ENCODE results near the gene PROZ.

The PROZ gene

GRCh38 chr13:113123226-113124201, 34.9 kb upstream of the PROZ start:
- Histone ChIP-seq H3K9ac (ENCODE audit: insufficient read length) (no peak overlapping the region), H3K4me3 (no peak overlapping the region), H3K27ac (no peak overlapping the region), H3K36me3 (ENCODE audit: insufficient read depth, low read length) (no peaks in the 10 kb centered on the region), H3K9me3 (ENCODE audit: low read depth, low read length) (no peaks in the 10 kb centered on the region)
- no peak for TF ChIP-seq POLR2AphosphoS5 (IDR thresholded peaks at IDR 0.05; ENCODE audit: borderline replicate concordance, low read depth, low read length)
- no peak for TF ChIP-seq FOXP2 (optimal IDR thresholded peaks at IDR 0.05; ENCODE audit: control extremely low read depth, extremely low read length, insufficient read depth)
- DNase-seq (ENCODE audit: low read depth, low spot score): no peak

- TF ChIP-seq EZH2 (IDR thresholded peaks at IDR 0.05) (no peak), FOXP2 (optimal IDR thresholded peaks at IDR 0.05; ENCODE audit: control extremely low read depth, extremely low read length, insufficient read depth) (no peak), POLR2AphosphoS5 (IDR thresholded peaks at IDR 0.05; ENCODE audit: borderline replicate concordance, low read depth, low read length) (no peak)
- no peak overlapping the region for H3K27ac ChIP-seq
- H3K9ac ChIP-seq (ENCODE audit: insufficient read length): no peak overlapping the region
- no peak for DNase-seq (ENCODE audit: low read depth, low spot score)
- H3K9me3 ChIP-seq (ENCODE audit: low read depth, low read length): no peaks in the 10 kb centered on the region
- no peak overlapping the region for H3K4me3 ChIP-seq
- no peaks in the 10 kb centered on the region for H3K36me3 ChIP-seq (ENCODE audit: insufficient read depth, low read length)
Measured at GRCh38 chr13:113124211-113124970, 34.1 kb upstream of the PROZ start.

GRCh38 chr13:113125506-113126264, 32.8 kb upstream of the PROZ start:
- no peak overlapping the region for H3K9ac ChIP-seq (ENCODE audit: insufficient read length)
- TF ChIP-seq FOXP2 (optimal IDR thresholded peaks at IDR 0.05; ENCODE audit: control extremely low read depth, extremely low read length, insufficient read depth): no peak
- no peak for TF ChIP-seq EZH2 (IDR thresholded peaks at IDR 0.05)
- TF ChIP-seq POLR2AphosphoS5 (IDR thresholded peaks at IDR 0.05; ENCODE audit: borderline replicate concordance, low read depth, low read length): no peak
- no peaks in the 10 kb centered on the region for H3K36me3 ChIP-seq (ENCODE audit: insufficient read depth, low read length)
- no peaks in the 10 kb centered on the region for H3K9me3 ChIP-seq (ENCODE audit: low read depth, low read length)
- H3K27ac ChIP-seq: no peak overlapping the region
- DNase-seq (ENCODE audit: low read depth, low spot score): no peak
- H3K4me3 ChIP-seq: no peak overlapping the region

- Histone ChIP-seq H3K36me3 (ENCODE audit: insufficient read depth, low read length) (no peaks in the 10 kb centered on the region), H3K9ac (ENCODE audit: insufficient read length) (no peak overlapping the region), H3K4me3 (no peak overlapping the region), H3K27ac (no peak overlapping the region), H3K9me3 (ENCODE audit: low read depth, low read length) (no peaks in the 10 kb centered on the region)
- no peak for DNase-seq (ENCODE audit: low read depth, low spot score)
- TF ChIP-seq POLR2AphosphoS5 (IDR thresholded peaks at IDR 0.05; ENCODE audit: borderline replicate concordance, low read depth, low read length) (no peak), EZH2 (IDR thresholded peaks at IDR 0.05) (no peak), FOXP2 (optimal IDR thresholded peaks at IDR 0.05; ENCODE audit: control extremely low read depth, extremely low read length, insufficient read depth) (no peak)
Measured at GRCh38 chr13:113126265-113127150, 31.9 kb upstream of the PROZ start.

- Histone ChIP-seq H3K27ac (no peak overlapping the region), H3K4me3 (no peak overlapping the region), H3K9ac (ENCODE audit: insufficient read length) (no peak overlapping the region), H3K9me3 (ENCODE audit: low read depth, low read length) (no peaks in the 10 kb centered on the region), H3K36me3 (ENCODE audit: insufficient read depth, low read length) (no peaks in the 10 kb centered on the region)
- no peak for TF ChIP-seq FOXP2 (optimal IDR thresholded peaks at IDR 0.05; ENCODE audit: control extremely low read depth, extremely low read length, insufficient read depth)
- TF ChIP-seq EZH2 (IDR thresholded peaks at IDR 0.05): no peak
- no peak for TF ChIP-seq POLR2AphosphoS5 (IDR thresholded peaks at IDR 0.05; ENCODE audit: borderline replicate concordance, low read depth, low read length)
- no peak for DNase-seq (ENCODE audit: low read depth, low spot score)
Measured at GRCh38 chr13:113129480-113129879, 29.0 kb upstream of the PROZ start.

- Histone ChIP-seq H3K4me3 (no peak overlapping the region), H3K36me3 (ENCODE audit: insufficient read depth, low read length) (no peaks in the 10 kb centered on the region), H3K9ac (ENCODE audit: insufficient read length) (no peak overlapping the region), H3K9me3 (ENCODE audit: low read depth, low read length) (no peaks in the 10 kb centered on the region), H3K27ac (no peak overlapping the region)
- no peak for TF ChIP-seq POLR2AphosphoS5 (IDR thresholded peaks at IDR 0.05; ENCODE audit: borderline replicate concordance, low read depth, low read length)
- no peak for DNase-seq (ENCODE audit: low read depth, low spot score)
Measured at GRCh38 chr13:113129921-113130750, 28.3 kb upstream of the PROZ start.

- H3K36me3 ChIP-seq (ENCODE audit: insufficient read depth, low read length): no peaks in the 10 kb centered on the region
- no peak overlapping the region for H3K4me3 ChIP-seq
- no peak for DNase-seq (ENCODE audit: low read depth, low spot score)
- H3K9ac ChIP-seq (ENCODE audit: insufficient read length): no peak overlapping the region
- TF ChIP-seq FOXP2 (optimal IDR thresholded peaks at IDR 0.05; ENCODE audit: control extremely low read depth, extremely low read length, insufficient read depth) (no peak), EZH2 (IDR thresholded peaks at IDR 0.05) (no peak), POLR2AphosphoS5 (IDR thresholded peaks at IDR 0.05; ENCODE audit: borderline replicate concordance, low read depth, low read length) (no peak)
- no peak overlapping the region for H3K27ac ChIP-seq
- no peaks in the 10 kb centered on the region for H3K9me3 ChIP-seq (ENCODE audit: low read depth, low read length)
Measured at GRCh38 chr13:113135281-113135760, 23.1 kb upstream of the PROZ start.
